T47D (cell line): ENCODE results near the gene AGMO.

ENCODE experiments used
- DNase-seq, 2 experiments: peaks; one replicate each; pipeline versions ENCODE4 v3.0.0 to v3.0.0-alpha.2; 2011 to 2012; ENCODE audit warnings: low read depth in 1 of 2, low spot score in 1 of 2
- JUND ChIP-seq: IDR thresholded peaks from 2 replicates; pipeline ENCODE4 v1.6.1; 2012; ENCODE audit warnings: low read depth
- in situ Hi-C: cut with HindIII; loops from 2 replicates; pipeline ENCODE4 v1.10.0; 2016; ENCODE audit warnings: low sequenced_read_pairs, low pct_unique_long_range_greater_than_20kb

AGMO gene

GRCh38 chr7:15508258-15508657 is 53.6 kb downstream of the AGMO start:
- in situ Hi-C loops = no loop called here
- TF ChIP-seq JUND = no peak
- DNase-seq = no peak

DNA sequence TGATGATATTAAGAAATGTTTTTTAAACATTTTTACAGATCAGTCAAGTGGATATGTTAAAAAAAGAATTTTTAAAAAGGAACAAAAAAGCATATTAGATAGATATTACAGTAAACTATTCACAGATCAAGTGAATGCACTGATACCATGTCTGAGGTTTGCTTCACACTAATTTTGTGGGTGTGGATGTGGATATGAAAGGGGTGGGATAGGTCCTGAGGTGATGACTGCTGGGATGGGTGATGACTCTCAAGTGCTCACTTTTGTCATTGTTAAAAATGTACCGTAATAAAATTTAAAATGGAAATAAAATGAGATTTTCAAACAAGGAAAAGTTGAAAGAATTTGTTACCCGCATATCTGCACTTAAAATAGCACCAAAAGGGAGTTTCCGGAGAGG is 54.1 kb downstream of the AGMO start:
- DNase-seq = no peak
- TF ChIP-seq JUND = no peak
- in situ Hi-C loops = no loop called here

DNA sequence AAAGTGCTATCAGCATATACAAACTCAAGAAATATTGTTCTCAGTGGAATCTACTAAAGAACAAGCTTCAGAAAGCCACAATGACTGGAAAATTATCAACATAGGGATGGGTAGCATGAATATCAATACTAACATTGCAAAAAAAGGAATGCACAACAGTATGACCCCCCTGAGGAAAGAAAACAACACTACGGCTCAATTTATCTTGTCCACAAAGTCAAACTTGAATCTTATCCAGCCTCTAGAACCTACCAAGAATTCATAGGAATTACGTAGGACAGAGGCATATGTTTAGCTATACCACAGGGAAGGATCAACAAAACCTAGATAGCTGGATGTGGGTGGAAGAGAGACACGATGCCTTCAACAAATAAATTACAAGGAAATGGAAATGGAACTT is 54.6 kb downstream of the AGMO start:
- no peak for TF ChIP-seq JUND
- in situ Hi-C loops = no loop called here
- DNase-seq = no peak

DNA sequence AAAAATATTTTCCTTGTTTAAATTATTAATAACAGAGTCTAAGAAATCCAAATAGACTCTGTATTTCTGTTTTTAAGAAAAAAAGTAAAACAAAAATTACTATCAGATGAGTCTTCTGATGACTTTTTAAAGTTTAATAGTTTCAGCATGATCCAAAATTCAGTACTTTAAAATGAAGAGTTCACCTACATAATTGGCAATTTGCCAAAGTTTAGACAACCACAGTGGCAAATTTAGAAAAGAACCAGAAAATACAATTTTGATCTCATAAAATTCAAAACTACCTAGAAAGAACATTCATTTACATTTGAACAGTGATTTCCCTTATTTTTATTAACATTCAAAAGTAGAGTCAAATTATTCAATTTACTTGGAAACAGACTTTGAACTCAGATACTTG is 56.1 kb downstream of the AGMO start:
- in situ Hi-C loops = no loop called here
- TF ChIP-seq JUND = no peak
- no peak for DNase-seq

GRCh38 chr7:15504351-15504750 is 57.5 kb downstream of the AGMO start:
- in situ Hi-C loops = no loop called here

DNA sequence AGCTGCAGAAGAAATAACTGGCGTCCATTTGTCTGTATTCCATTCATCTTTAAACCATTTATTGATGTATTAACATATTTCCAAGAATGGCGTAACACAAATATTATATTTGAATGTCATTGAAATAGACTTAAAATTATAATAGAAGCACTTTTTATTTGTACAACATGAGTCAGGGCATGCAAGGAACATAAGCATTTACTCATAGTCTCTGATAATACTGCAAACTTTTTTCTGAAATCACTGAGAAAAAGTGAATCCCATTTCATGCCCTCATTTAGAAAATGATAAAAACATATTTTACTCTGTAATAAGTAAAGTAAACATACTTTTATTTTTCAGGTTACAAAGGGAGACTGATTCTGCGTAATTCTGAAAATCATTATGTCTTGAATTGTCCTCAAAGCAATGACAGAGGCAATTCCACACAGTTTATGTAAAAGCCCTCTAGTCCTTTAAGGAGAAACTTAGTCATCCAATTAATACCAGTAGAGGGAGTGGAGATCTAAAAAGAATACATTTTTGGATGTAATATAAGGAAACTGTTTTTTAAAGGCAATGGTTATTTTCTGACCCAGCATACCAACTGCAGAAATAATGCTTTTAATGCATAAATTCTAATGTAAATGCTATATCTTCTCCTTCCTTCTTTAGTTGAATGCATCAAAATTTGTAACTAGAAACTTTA is 58.1 kb downstream of the AGMO start:
- no peak for TF ChIP-seq JUND
- DNase-seq = no peak
- in situ Hi-C loops = no loop called here

More at GRCh38 chr7:15504351-15504750, 57.5 kb downstream of the AGMO start:
- no peak for TF ChIP-seq JUND
- no peak for DNase-seq

- in situ Hi-C loops = no loop called here
- no peak for TF ChIP-seq JUND
- no peak for DNase-seq
Observed at GRCh38 chr7:15498465-15498864, 63.4 kb downstream of the AGMO start.

DNA sequence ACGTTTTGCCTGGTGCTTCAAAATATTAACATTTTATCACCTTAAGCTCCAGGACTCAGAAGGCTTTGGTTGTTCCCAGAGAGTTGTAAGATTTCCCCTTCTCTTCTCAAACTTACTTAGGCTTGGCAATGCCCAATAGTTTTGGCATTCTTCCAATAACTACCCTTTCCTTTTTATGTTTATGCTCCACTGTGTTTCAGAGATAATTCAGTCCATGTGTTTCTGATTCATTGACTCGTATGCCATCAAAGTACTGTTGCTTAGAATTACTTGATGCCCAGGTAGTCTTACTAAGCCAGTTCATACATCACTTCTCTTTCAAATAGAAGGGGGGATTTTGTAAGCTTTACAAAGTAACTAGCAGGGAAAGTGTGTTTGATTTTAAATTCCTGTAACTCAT is 66.6 kb downstream of the AGMO start:
- TF ChIP-seq JUND = no peak
- DNase-seq = no peak
- in situ Hi-C loops = no loop called here

- no peak for TF ChIP-seq JUND
- in situ Hi-C loops = no loop called here
- peak in 1 of 2 experiments; percentile 38 for DNase-seq
Observed at GRCh38 chr7:15494711-15495110, 67.1 kb downstream of the AGMO start.

DNA sequence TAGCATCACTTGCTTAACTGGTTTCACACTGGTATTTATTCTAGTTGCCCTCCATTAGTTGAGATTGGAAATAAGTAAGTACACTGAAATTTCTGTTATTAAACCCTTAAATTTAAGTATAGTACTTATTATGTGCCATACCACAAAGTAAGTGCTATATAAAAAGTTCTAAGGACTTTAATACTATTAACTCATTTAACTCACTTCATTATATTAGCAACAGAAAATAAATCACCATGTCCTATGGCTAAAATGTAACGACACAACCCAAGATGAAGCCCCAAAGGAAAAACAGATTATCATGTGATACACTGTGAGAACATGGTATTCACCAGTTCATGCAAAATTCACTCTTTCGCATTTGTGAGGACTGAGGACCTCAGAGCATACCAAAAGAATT is 70.5 kb downstream of the AGMO start:
- TF ChIP-seq JUND = no peak
- in situ Hi-C loops = no loop called here
- DNase-seq = no peak

DNA sequence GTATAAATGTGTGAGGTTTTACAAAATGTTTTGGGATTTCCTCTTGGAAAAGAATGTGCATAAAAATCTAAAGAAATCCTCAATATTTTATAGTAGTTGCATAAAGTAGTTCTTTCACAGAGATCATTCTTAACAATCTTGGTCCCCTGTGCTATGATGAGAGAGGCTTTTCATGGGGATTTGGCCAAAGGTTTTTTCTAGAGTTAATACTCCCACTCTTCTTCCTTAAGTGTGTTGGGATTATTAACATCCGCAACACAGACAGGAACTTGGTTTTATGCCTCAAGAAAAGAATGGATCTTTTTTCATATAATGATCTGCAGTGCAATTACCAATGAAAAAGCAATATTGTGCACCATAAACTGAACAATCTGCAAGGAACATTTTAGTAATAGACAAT is 71.5 kb downstream of the AGMO start:
- no peak for DNase-seq
- no peak for TF ChIP-seq JUND
- in situ Hi-C loops = no loop called here

DNA sequence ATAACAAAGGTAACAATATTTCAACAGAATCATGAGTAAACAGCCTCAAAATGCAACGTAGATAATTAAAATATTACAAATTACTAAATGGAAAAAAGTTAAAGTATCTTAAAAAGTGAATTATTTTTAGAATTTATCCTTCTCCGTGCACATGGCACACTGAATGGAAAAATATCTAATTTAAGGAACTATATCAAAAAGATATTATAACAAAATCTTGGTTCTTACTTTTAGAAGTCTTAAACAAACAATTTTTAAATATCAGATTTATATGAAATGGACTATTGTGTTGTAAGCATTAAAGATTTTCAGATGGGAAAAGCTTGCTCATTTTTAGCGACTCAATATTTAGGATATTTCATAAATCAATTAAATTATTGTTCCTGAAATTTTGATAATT is 72.0 kb downstream of the AGMO start:
- no peak for TF ChIP-seq JUND
- no peak for DNase-seq
- in situ Hi-C loops = no loop called here

DNA sequence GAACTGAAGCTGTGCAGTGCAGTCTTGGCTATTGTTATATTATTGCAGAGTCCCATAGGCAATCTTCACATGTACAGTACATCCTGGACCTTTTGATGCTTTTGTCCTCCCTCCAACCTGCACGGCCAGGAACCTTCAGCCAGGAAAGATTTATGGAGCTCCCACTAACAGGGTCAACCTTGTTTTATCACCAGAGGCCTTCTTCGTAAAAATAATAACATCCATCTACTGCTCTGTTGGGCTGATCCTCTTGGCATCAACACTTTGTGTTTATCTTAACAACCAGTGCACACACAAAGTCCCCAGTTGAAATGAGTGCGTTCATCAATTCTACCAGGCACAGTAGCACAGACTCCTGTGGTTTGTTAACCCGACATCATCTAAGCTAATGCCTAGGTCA is 72.4 kb downstream of the AGMO start:
- in situ Hi-C loops = no loop called here
- no peak for DNase-seq
- TF ChIP-seq JUND = no peak

GRCh38 chr7:15488401-15488800 is 73.4 kb downstream of the AGMO start:
- no peak for DNase-seq
- TF ChIP-seq JUND = no peak
- in situ Hi-C loops = no loop called here
